H9 (cell line): ENCODE data around the gene PCBP1. TPM values are rescaled to one million over a fixed set of nuclear protein-coding genes. Genes with fewer than 3 reads are reported as not detected.
A peak's percentile ranks its signal among the peaks of the same experiment; 100 is the strongest.

ENCODE experiments used
- DNase-seq: peaks from one replicate; pipeline ENCODE4 v3.0.0-alpha.2; 2017
- H2AFZ ChIP-seq: one replicate; pipeline ENCODE4 v1.6.1; 2013; ENCODE audit warnings: mild to moderate bottlenecking, low read length, control low read depth, moderate library complexity
- H2AK5ac ChIP-seq: 2 replicates; pipeline ENCODE4 v1.6.1; 2013; ENCODE audit warnings: low read length, control low read depth, mixed read lengths; ENCODE audit not compliant: insufficient read length
- H2BK120ac ChIP-seq: one replicate; pipeline ENCODE4 v1.6.1; 2013; ENCODE audit warnings: low read depth, mild to moderate bottlenecking, low read length, control low read depth, inconsistent platforms; ENCODE audit not compliant: poor library complexity, severe bottlenecking
- H2BK12ac ChIP-seq: 2 replicates; pipeline ENCODE4 v1.6.1; 2013; ENCODE audit warnings: low read length, control low read depth, mixed read lengths, low read depth; ENCODE audit not compliant: insufficient read length
- H2BK15ac ChIP-seq: 2 replicates; pipeline ENCODE4 v1.6.1; 2013; ENCODE audit warnings: low read depth, low read length, control low read depth
- H2BK20ac ChIP-seq: one replicate; pipeline ENCODE4 v1.6.1; 2013; ENCODE audit warnings: low read depth, mild to moderate bottlenecking, low read length, control low read depth, inconsistent platforms; ENCODE audit not compliant: poor library complexity, severe bottlenecking
- H2BK5ac ChIP-seq: 2 replicates; pipeline ENCODE4 v1.6.1; 2013; ENCODE audit warnings: low read length, control low read depth, mixed read lengths; ENCODE audit not compliant: insufficient read length
- H3K14ac ChIP-seq: 2 replicates; pipeline ENCODE4 v1.6.1; 2013; ENCODE audit warnings: low read length, control low read depth; ENCODE audit not compliant: insufficient read depth
- H3K18ac ChIP-seq: 2 replicates; pipeline ENCODE4 v1.6.1; 2013; ENCODE audit warnings: low read depth, mild to moderate bottlenecking, mixed read lengths, low read length, control low read depth; ENCODE audit not compliant: insufficient read length
- H3K23ac ChIP-seq: 2 replicates; pipeline ENCODE4 v1.6.1; 2013; ENCODE audit warnings: low read length, control low read depth, mixed read lengths, low read depth; ENCODE audit not compliant: insufficient read length
- H3K23me2 ChIP-seq: 2 replicates; pipeline ENCODE4 v1.6.1; 2013; ENCODE audit warnings: low read depth, mild to moderate bottlenecking, mixed read lengths, low read length, control low read depth; ENCODE audit not compliant: insufficient read length, poor library complexity, severe bottlenecking
- H3K27ac ChIP-seq: 2 replicates; pipeline ENCODE4 v1.5.1; 2013; ENCODE audit warnings: low read length, control low read depth, mixed read lengths, low read depth; ENCODE audit not compliant: insufficient read length
- H3K27me3 ChIP-seq: 2 replicates; pipeline ENCODE4 v1.6.1; 2013; ENCODE audit warnings: low read length, control low read depth, inconsistent platforms; ENCODE audit not compliant: insufficient read depth
- H3K4ac ChIP-seq: 2 replicates; pipeline ENCODE4 v1.6.1; 2013; ENCODE audit warnings: low read depth, mild to moderate bottlenecking, control low read depth, inconsistent platforms, low read length, moderate library complexity
- H3K4me1 ChIP-seq: 2 replicates; pipeline ENCODE4 v1.6.1; 2013; ENCODE audit warnings: low read length, control low read depth, inconsistent platforms; ENCODE audit not compliant: insufficient read depth
- H3K4me2 ChIP-seq: 2 replicates; pipeline ENCODE4 v1.6.1; 2013; ENCODE audit warnings: low read length, control low read depth, mixed read lengths; ENCODE audit not compliant: insufficient read length, insufficient read depth
- H3K56ac ChIP-seq: 2 replicates; pipeline ENCODE4 v1.6.1; 2013; ENCODE audit warnings: low read depth, mild to moderate bottlenecking, mixed read lengths, low read length, control low read depth; ENCODE audit not compliant: insufficient read length
- H3K79me1 ChIP-seq: 2 replicates; pipeline ENCODE4 v1.6.1; 2013; ENCODE audit warnings: low read depth, mild to moderate bottlenecking, moderate library complexity, low read length, control low read depth, inconsistent platforms; ENCODE audit not compliant: insufficient read depth, poor library complexity, severe bottlenecking
- H3K79me2 ChIP-seq: 2 replicates; pipeline ENCODE4 v1.6.1; 2013; ENCODE audit warnings: low read length, control low read depth, inconsistent platforms; ENCODE audit not compliant: insufficient read depth
- H3K9ac ChIP-seq: 2 replicates; pipeline ENCODE4 v1.6.1; 2013; ENCODE audit warnings: low read length, control low read depth, mixed read lengths; ENCODE audit not compliant: insufficient read length; ENCODE audit errors: extremely low read depth
- H3K9me3 ChIP-seq: one replicate; pipeline ENCODE4 v1.6.1; 2013; ENCODE audit warnings: low read depth, low read length, inconsistent platforms; ENCODE audit not compliant: control insufficient read depth
- H3T11ph ChIP-seq: one replicate; pipeline ENCODE4 v1.6.1; 2013; ENCODE audit warnings: mild to moderate bottlenecking, low read length, control low read depth, inconsistent platforms
- H4K20me1 ChIP-seq: one replicate; pipeline ENCODE4 v1.6.1; 2013; ENCODE audit not compliant: control insufficient read depth, insufficient read length, insufficient read depth
- H4K5ac ChIP-seq: 2 replicates; pipeline ENCODE4 v1.6.1; 2013; ENCODE audit warnings: low read depth, mild to moderate bottlenecking, mixed read lengths, low read length, control low read depth; ENCODE audit not compliant: insufficient read length
- H4K8ac ChIP-seq: replicated peaks from 2 replicates; pipeline ENCODE4 v1.6.1; 2013; ENCODE audit warnings: low read length, control low read depth, mixed read lengths, low read depth; ENCODE audit not compliant: insufficient read length
- H4K91ac ChIP-seq: 2 replicates; pipeline ENCODE4 v1.6.1; 2013; ENCODE audit warnings: low read depth, mild to moderate bottlenecking, moderate library complexity, mixed read lengths, low read length, control low read depth; ENCODE audit not compliant: insufficient read length
- H3K27ac Mint-ChIP-seq, 3 experiments: 2 replicates in 2 of 3; 3 replicates in 1 of 3; pipeline ENCODE4 v1.8.0; 2020 to 2021; ENCODE audit warnings: mixed read lengths in 3 of 3, mild to moderate bottlenecking in 1 of 3, moderate library complexity in 1 of 3
- H3K27me3 Mint-ChIP-seq: 2 replicates; pipeline ENCODE4 v1.8.0; 2021; ENCODE audit warnings: low read depth, mild to moderate bottlenecking, moderate library complexity, mixed read lengths
- H3K36me3 Mint-ChIP-seq, 3 experiments: 2 replicates in 2 of 3; 3 replicates in 1 of 3; pipeline ENCODE4 v1.8.0; 2020 to 2021; ENCODE audit warnings: low read depth in 3 of 3, mixed read lengths in 3 of 3; ENCODE audit not compliant: insufficient read depth in 1 of 3
- H3K4me1 Mint-ChIP-seq, 2 experiments: 2 replicates each; pipeline ENCODE4 v1.8.0; 2020; ENCODE audit warnings: mixed read lengths in 2 of 2
- H3K4me3 Mint-ChIP-seq, 2 experiments: 2 replicates in 1 of 2; 3 replicates in 1 of 2; pipeline ENCODE4 v1.8.0; 2020 to 2021; ENCODE audit warnings: mild to moderate bottlenecking in 2 of 2, mixed read lengths in 2 of 2, moderate library complexity in 1 of 2
- H3K9me3 Mint-ChIP-seq, 2 experiments: 2 replicates in 1 of 2; 3 replicates in 1 of 2; pipeline ENCODE4 v1.8.0; 2020; ENCODE audit warnings: mild to moderate bottlenecking in 2 of 2, mixed read lengths in 2 of 2, moderate library complexity in 1 of 2
- WGBS: extraction: QIAGEN DNeasy Blood & Tissue Kit; methylation state at CpG from one replicate; pipeline ENCODE4 v1.1.7; 2013; ENCODE audit warnings: missing lambda C conversion rate, low lambda C conversion rate, mixed read lengths; ENCODE audit not compliant: insufficient read length; ENCODE audit errors: extremely low coverage; 5-methylcytosine and 5-hydroxymethylcytosine counted together
- total RNA-seq: library from RNA; stranded (reverse); gene quantifications from 2 replicates; pipeline ENCODE4 v1.2.1, GENCODE V29; 2021
- TF ChIP-seq, protein P1 (sequence below): fragments of 200-600 bp; sonication (generic); conservative IDR thresholded peaks from 3 replicates; pipeline ENCODE4 v1.8.0; 2021; ENCODE audit warnings: antibody characterized with exemption, mild to moderate bottlenecking

Gene PCBP1
- total RNA-seq, 1 experiment from 2014 or later: 457 TPM

DNA sequence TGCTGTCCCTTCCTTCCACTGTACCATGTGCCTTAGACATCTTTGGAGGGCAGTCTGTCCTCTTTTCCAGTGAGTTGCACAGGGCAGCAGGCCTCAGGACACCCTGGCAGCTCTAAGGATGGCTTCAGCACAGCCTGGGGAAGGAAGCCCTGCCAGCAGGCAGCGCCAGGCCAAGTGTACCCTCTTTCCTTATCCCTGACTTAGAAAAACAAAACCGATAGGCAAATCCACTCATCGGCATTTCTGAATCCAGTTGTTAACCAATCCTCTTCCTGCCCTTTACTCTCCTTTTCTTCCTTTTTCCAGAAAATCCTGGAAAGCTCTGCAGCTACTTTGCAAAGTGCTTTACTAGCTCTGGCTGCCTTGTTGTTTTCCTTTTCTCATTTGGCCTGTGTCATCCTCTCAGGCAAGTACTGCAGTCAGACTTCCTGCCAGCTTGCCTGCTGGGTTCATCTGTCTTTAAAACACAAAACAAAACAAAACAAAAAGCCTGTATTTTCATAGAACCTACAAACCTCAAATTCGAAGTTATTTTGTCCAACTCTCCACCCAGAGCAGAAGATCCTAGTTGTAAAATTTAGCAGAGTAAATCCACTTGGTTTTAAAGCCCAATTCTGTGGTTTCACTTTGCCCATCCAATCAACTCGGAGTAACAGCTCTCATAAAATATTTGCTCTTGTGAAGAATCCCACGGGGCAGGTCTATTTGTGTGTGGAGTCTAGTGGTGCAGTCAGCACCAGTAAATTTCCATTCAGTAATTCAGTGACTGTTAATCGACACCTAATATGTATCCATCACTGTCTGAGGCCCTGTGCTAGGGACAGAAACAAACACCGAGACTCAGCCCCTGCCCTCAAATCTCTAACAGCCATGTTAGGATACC lies 45.2 kb downstream of the PCBP1 start:
- Histone ChIP-seq H3T11ph (no peak overlapping the region), H3K4me1 (peaks cover 4% of the 10 kb centered on the region), H3K79me1 (no peaks in the 10 kb centered on the region), H3K18ac (no peak overlapping the region), H2BK20ac (no peak overlapping the region), H2BK15ac (no peak overlapping the region), H4K8ac (no peak overlapping the region), H3K56ac (no peak overlapping the region), H3K9me3 (no peaks in the 10 kb centered on the region), H3K23ac (no peak overlapping the region), H2BK120ac (peak overlapping the region; percentile 69), H2BK5ac (no peak overlapping the region), H3K27ac (peak overlapping the region; percentile 5), H2BK12ac (no peak overlapping the region), H3K4me2 (no peak overlapping the region), H3K27me3 (no peaks in the 10 kb centered on the region), H2AFZ (peak overlapping the region; percentile 18), H4K91ac (no peak overlapping the region), H3K9ac (peak overlapping the region; percentile 1), H3K79me2 (no peaks in the 10 kb centered on the region), H4K20me1 (no peaks in the 10 kb centered on the region), H3K14ac (no peak overlapping the region), H3K23me2 (no peaks in the 10 kb centered on the region), H3K4ac (no peak overlapping the region), H2AK5ac (no peak overlapping the region), H4K5ac (no peak overlapping the region)
- TF ChIP-seq, protein P1, sequence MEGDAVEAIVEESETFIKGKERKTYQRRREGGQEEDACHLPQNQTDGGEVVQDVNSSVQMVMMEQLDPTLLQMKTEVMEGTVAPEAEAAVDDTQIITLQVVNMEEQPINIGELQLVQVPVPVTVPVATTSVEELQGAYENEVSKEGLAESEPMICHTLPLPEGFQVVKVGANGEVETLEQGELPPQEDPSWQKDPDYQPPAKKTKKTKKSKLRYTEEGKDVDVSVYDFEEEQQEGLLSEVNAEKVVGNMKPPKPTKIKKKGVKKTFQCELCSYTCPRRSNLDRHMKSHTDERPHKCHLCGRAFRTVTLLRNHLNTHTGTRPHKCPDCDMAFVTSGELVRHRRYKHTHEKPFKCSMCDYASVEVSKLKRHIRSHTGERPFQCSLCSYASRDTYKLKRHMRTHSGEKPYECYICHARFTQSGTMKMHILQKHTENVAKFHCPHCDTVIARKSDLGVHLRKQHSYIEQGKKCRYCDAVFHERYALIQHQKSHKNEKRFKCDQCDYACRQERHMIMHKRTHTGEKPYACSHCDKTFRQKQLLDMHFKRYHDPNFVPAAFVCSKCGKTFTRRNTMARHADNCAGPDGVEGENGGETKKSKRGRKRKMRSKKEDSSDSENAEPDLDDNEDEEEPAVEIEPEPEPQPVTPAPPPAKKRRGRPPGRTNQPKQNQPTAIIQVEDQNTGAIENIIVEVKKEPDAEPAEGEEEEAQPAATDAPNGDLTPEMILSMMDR: no peak
- no CpG with 5 or more reads among the region's 8 CpGs for WGBS
- Mint-ChIP-seq H3K4me1 (peaks cover 31 to 36% of the 10 kb centered on the region in 2 experiments), H3K9me3 (no peaks in the 10 kb centered on the region; a peak in 1 of 5 replicates), H3K36me3 (0 out of 7 replicates have a peak, but pooled peaks cover 0 to 4% (median 0%) of the 10 kb centered on the region in 3 experiments), H3K4me3 (peak overlapping the region in 1 of 2 experiments; percentile 21; a peak in 3 of 5 replicates), H3K27ac (peak overlapping the region; percentile 78 to 97 (median 94)), H3K27me3 (no peaks in the 10 kb centered on the region)
- DNase-seq: no peak
